IPS-15b (cell line): ENCODE data around the gene COL23A1.

Experiments used
- H3K27me3 ChIP-seq: one replicate; pipeline ENCODE4 v1.6.1; 2013; ENCODE audit warnings: low read length; ENCODE audit not compliant: control insufficient read depth, insufficient read depth
- H3K36me3 ChIP-seq: one replicate; pipeline ENCODE4 v1.6.1; 2013; ENCODE audit warnings: low read length; ENCODE audit not compliant: control insufficient read depth, insufficient read depth
- H3K4me1 ChIP-seq: one replicate; pipeline ENCODE4 v1.6.1; 2013; ENCODE audit warnings: mild to moderate bottlenecking, low read length; ENCODE audit not compliant: control insufficient read depth, insufficient read depth
- H3K4me3 ChIP-seq: one replicate; pipeline ENCODE4 v1.5.1; 2013; ENCODE audit warnings: low read depth, low read length
- H3K9ac ChIP-seq: one replicate; pipeline ENCODE4 v1.6.1; 2013; ENCODE audit warnings: low read depth, mild to moderate bottlenecking, low read length
- H3K9me3 ChIP-seq: one replicate; pipeline ENCODE4 v1.6.1; 2013; ENCODE audit warnings: mild to moderate bottlenecking, low read length; ENCODE audit not compliant: control insufficient read depth, insufficient read depth

Gene COL23A1

DNA sequence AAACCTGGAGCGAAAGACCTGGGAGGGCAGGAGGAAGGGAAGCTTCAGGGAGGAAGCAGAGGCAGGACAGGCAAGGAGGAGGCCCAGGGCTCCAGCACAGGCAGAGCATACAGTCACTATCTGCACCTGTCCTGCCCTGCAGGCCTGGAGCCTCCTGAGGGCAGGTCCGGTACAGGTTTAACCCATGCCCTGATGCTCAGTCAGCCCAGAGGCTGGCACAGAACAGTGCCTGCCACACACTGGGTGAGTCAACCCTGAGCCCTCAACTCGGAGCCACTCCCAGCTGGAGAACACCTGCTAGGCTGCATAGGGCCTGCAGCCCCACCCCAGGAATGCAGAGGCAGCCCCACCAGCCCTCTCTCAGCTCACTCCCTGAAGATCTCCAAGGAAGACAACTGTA lies 196.1 kb downstream of the COL23A1 start:
- no peak overlapping the region for H3K9ac ChIP-seq

DNA sequence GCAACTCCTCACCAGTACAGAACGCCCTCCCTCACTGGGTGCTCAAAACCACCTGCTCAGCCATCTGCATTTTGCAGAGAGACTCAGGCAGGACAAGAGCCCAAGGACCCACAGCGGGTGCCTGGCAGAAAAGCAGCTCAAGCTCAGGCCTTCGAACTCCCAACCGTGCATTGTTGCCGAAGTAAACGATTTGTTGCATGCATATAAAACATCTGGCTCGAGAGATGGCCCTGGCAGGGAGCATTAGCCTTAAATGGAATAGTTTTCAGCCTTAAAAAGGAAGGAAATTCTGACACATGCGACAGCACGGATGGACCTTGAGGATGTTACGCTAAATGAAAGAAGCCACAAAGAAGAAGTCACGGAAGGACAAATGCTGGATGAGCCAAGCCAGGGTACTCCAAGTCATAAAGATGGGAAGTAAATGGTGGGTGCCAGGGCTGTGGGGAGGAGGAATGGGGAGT lies 197.2 kb downstream of the COL23A1 start:
- Histone ChIP-seq H3K36me3 (no peaks in the 10 kb centered on the region), H3K9ac (no peak overlapping the region), H3K4me3 (no peak overlapping the region), H3K9me3 (no peaks in the 10 kb centered on the region), H3K4me1 (no peaks in the 10 kb centered on the region), H3K27me3 (no peaks in the 10 kb centered on the region)

More for the DNA sequence above, 196.1 kb downstream of the COL23A1 start:
- H3K36me3 ChIP-seq = no peaks in the 10 kb centered on the region
- H3K9me3 ChIP-seq = no peaks in the 10 kb centered on the region
- no peaks in the 10 kb centered on the region for H3K27me3 ChIP-seq
- H3K4me3 ChIP-seq = no peak overlapping the region
- no peaks in the 10 kb centered on the region for H3K4me1 ChIP-seq

DNA sequence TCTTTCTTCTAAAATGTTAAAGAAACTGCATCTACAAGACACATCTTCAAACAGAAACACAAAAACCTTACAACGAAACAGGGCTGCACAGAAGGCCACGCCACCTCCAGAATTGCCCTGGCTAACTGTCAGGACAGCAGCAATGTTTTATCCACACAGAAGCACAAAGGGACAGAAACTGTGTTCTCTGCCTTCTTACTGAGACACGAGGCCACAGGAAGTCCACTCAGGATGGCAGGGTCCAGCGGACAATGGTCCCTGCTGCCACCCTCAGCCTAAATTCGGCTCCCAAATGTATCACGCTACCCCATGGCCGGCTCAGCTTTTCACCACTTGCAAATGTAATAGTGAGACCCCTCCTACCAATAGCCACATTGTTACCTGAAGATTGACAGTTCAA lies 197.8 kb downstream of the COL23A1 start:
- no peaks in the 10 kb centered on the region for H3K36me3 ChIP-seq
- H3K27me3 ChIP-seq = no peaks in the 10 kb centered on the region
- H3K9ac ChIP-seq = no peak overlapping the region
- no peak overlapping the region for H3K4me3 ChIP-seq
- no peaks in the 10 kb centered on the region for H3K9me3 ChIP-seq
- H3K4me1 ChIP-seq = no peaks in the 10 kb centered on the region

DNA sequence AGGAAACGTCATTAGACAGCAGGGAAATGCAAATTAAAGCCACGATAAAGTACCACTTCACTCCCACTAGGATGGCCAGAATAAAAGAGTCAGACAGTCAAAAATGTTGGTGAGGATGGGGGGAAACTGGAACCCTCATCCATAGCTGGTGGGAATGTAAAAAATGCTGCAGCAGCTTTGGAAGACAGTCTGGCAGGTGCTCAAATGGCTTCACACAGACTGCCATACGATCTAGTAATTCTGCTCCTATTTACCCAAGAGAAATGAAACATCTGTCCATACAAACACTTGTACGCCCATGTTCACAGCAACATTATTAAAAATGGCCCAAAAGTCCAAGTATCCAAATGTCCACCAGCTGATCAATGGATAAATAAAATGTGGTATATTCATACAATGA lies 198.7 kb downstream of the COL23A1 start:
- Histone ChIP-seq H3K9ac (no peak overlapping the region), H3K9me3 (no peaks in the 10 kb centered on the region), H3K4me3 (no peak overlapping the region), H3K36me3 (no peaks in the 10 kb centered on the region), H3K27me3 (no peaks in the 10 kb centered on the region), H3K4me1 (no peaks in the 10 kb centered on the region)

DNA sequence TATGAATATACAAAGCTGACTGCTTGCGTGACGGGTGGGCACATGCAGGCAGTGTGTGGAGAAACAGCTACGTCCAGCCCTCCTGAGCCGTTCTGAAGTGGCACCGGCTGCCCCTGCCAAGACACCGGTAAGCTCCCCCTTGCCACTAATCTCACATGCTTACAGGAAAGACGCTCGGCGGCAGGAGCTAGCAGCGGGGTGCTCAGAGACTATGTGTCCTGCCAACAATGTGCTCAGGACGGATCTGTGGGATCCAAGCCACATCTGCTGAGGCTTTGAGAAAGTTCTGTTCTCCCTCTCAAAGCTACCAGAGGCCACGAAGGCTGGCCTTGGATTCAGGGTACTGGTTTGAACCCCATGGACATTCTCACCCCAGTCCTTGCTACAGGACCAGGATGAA lies 200.4 kb downstream of the COL23A1 start:
- H3K4me1 ChIP-seq = no peaks in the 10 kb centered on the region
- H3K27me3 ChIP-seq = no peaks in the 10 kb centered on the region
- H3K4me3 ChIP-seq = no peak overlapping the region
- no peaks in the 10 kb centered on the region for H3K9me3 ChIP-seq
- H3K36me3 ChIP-seq = no peaks in the 10 kb centered on the region
- no peak overlapping the region for H3K9ac ChIP-seq

DNA sequence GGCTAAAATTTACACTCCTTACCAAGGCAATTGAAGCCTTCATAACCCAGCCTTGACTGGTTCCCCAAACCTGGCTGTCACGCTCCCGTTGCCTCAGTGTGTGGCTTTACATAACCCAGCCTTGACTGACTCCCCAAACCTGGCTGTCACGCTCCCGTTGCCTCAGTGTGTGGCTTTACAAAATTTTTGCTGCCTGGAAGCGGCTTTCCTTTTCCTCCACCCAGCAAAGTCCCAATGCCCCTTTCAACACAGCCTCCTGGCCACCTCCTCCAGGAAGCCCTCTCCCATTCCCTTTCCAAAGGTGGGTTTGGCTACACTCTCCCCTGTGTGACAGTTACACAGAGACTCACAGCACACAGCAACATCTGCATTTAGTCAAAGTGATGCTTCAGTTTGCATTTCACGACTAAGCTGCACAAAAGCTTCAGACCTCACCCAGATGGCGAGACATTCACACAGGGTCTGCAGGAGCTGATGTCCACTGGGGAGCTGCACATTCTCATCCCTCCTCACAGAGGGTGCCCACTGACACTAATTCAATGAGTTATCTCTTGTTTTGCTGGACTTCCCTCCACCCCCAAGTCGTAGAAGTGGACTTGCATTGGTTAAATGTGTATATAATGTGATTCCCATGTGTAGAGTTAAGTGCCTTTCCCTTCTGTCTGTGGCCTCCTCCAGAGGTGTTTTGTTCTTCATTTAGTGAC lies 201.0 kb downstream of the COL23A1 start:
- Histone ChIP-seq H3K4me1 (no peaks in the 10 kb centered on the region), H3K27me3 (no peaks in the 10 kb centered on the region), H3K9me3 (no peaks in the 10 kb centered on the region), H3K36me3 (no peaks in the 10 kb centered on the region), H3K9ac (no peak overlapping the region), H3K4me3 (no peak overlapping the region)

DNA sequence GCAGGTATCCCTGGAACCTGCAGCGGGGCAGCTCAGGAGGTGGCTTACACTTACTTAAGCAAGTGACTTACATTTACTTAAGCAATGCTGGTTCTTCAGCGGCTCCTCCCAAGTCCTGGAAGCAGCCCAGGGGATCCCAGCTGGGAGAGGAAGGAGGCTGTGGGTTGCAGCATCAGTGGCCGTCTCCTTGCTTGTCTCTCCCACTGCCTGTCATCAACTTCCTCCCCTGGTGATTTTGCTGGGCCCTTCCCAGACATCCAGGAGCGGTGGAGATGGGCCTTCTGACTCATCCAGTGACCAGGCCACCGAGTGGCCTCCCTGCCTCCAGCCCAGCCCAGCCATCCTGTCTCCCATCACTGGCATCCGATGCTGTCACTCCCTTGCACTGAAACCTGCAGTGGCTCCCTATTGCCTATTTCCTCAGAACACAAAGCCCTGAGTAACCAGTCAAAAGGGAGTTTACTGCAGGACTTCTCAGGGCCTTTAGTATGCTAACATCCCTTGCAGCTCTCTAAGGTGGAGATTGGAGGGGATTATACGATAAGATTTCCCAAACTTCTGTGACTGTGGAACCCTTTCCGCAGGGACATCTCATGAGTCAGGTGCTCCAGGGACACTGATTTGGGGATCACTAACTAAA lies 201.7 kb downstream of the COL23A1 start:
- no peaks in the 10 kb centered on the region for H3K4me1 ChIP-seq
- no peaks in the 10 kb centered on the region for H3K9me3 ChIP-seq
- no peaks in the 10 kb centered on the region for H3K36me3 ChIP-seq
- no peak overlapping the region for H3K9ac ChIP-seq
- H3K27me3 ChIP-seq = no peaks in the 10 kb centered on the region
- H3K4me3 ChIP-seq = no peak overlapping the region

DNA sequence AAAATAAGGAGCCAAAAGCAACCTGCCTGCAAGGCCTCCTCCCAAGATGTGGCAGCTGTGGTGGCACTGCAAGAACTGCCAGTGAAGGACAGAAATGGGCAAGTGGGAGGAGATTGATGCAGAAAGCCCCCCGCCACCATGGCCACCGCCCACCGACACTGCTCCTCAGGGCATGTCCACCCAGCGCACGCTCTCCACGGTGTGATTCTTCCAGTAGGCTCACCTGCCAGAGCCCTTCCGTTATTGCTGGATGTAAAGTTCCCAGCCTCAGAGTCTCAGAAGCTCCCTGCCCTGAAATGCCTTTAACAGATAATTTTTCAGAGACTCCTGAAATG lies 202.4 kb downstream of the COL23A1 start:
- H3K9ac ChIP-seq = no peak overlapping the region
- H3K4me1 ChIP-seq = no peaks in the 10 kb centered on the region
- no peaks in the 10 kb centered on the region for H3K36me3 ChIP-seq
- H3K4me3 ChIP-seq = no peak overlapping the region
- H3K27me3 ChIP-seq = no peaks in the 10 kb centered on the region
- no peaks in the 10 kb centered on the region for H3K9me3 ChIP-seq

DNA sequence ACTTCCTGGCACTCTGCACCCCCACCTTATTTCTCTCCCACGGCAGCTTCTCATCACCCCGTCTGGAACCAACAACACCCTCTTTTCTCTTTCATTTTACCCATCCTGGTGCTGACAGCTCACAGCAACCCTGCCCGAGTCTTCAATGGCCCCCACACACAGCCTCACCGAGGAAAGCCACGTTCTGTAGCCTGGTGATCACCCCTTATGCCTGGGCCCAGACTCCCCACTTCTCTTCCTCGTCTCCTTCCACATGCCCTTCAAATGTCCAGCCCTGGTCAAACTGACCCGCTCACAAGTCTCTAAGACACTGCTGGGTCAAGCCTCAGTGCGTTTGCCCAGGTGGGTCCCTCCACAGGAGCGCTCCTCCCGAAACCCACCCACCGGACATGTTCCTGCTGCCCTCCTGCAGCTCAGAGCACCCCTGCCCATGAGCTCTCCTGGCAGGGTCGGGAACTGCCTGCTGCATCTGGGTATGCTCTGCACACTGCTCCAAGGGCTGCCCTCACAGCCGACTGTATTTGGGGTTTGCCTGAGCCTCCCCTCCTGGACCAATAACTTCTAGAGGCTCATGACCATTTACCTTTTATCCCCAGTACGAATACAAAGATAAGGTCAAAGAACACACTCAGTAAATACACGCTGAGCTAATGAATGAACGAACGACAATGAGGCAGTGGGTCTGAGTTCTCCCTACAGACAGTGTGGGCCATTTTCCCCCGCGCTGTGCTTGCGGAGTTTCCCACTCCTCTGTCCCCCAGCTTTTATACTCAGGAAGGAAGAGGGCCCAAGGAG lies 202.9 kb downstream of the COL23A1 start:
- Histone ChIP-seq H3K9me3 (no peaks in the 10 kb centered on the region), H3K9ac (no peak overlapping the region), H3K4me1 (no peaks in the 10 kb centered on the region), H3K27me3 (no peaks in the 10 kb centered on the region), H3K4me3 (no peak overlapping the region), H3K36me3 (no peaks in the 10 kb centered on the region)

DNA sequence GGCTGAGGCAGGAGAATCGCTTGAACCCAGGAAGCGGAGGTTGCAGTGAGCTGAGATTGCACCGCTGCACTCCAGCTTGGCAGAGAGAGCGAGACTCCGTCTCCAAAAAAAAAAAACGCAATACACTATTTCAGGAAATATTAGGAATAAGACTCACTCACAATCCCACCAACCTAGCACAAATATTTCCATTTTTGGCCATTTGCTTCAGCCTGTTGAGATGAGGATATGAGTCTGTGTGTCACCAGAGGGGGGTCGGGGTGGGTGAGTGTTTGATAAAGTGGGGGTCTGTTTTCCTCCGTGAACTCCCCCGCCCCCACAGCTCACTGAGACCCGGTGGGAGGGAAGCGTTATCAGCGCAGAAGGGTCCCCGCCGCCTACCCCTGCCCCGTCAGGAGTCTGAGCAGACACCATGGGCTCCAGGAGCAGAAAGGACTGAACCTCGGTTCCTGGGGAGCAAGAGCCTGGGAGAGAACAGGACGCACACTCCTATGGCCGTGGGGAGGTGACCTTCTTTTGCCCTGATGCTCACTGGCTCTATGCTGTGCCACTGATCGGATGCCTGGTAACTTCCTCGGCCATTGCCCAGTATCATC lies 203.8 kb downstream of the COL23A1 start:
- Histone ChIP-seq H3K36me3 (no peaks in the 10 kb centered on the region), H3K4me3 (no peak overlapping the region), H3K27me3 (no peaks in the 10 kb centered on the region), H3K9ac (no peak overlapping the region), H3K4me1 (no peaks in the 10 kb centered on the region), H3K9me3 (no peaks in the 10 kb centered on the region)

DNA sequence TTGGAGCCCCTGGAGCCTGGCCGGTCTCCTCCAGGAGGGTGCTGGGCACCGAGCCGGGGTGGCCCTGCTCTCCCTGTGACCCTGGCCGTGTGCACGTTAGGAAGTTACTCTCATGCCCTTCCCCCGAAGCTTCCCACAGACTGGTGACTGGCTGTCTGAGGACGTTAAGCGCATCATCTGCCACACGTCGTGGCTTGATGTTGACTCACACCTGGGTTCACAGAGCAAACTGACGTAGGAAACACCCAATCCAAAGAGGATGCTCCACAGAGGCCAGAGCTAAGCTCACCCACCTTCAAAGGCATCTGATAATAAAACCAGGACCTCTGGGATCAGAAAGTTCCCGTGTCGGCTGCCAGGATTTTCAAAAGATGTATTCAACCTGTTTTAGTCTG lies 204.7 kb downstream of the COL23A1 start:
- no peaks in the 10 kb centered on the region for H3K27me3 ChIP-seq
- H3K9ac ChIP-seq = no peak overlapping the region
- H3K36me3 ChIP-seq = no peaks in the 10 kb centered on the region
- no peak overlapping the region for H3K4me3 ChIP-seq
- no peaks in the 10 kb centered on the region for H3K9me3 ChIP-seq
- H3K4me1 ChIP-seq = no peaks in the 10 kb centered on the region
